ENCODE results near the gene BLOC1S4. TPM values are rescaled to one million over a fixed set of nuclear protein-coding genes. Genes with fewer than 3 reads are reported as not detected.
"Not testable (repeated sequence)": the region's sequence is repeated elsewhere in the genome, so short reads cannot be mapped to it uniquely, and the experiment has no call there.

The BLOC1S4 gene, protein sequence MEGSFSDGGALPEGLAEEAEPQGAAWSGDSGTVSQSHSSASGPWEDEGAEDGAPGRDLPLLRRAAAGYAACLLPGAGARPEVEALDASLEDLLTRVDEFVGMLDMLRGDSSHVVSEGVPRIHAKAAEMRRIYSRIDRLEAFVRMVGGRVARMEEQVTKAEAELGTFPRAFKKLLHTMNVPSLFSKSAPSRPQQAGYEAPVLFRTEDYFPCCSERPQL
- total RNA-seq, result 8.7 TPM
- 10 to 100 TPM in 1 of 8 donors, 1 to 10 TPM in 7; 8.6 to 10.0 (median 9.6) TPM for polyA plus RNA-seq (ENCODE audit: insufficient read depth in 1 of 8, insufficient read length in 8 of 8, low replicate concordance in 1 of 8)
- long read RNA-seq, donor 1, transcript BLOC1S4-201 (1 exons, 1,617 nt), result major isoform, 9 of 9 reads
- long read RNA-seq, donor 1, partial matches to known transcripts, result 0 of 9 reads
- long read RNA-seq, donor 1, other reads (novel, unspliced or antisense), result 0 of 9 reads
- long read RNA-seq, donor 2, partial matches to known transcripts, result 0 of 4 reads
- long read RNA-seq, donor 2, other reads (novel, unspliced or antisense), result 0 of 4 reads
- long read RNA-seq, donor 3, transcript BLOC1S4-201 (1 exons, 1,617 nt), result major isoform, 28 of 28 reads
- long read RNA-seq, donor 3, partial matches to known transcripts, result 0 of 28 reads
- long read RNA-seq, donor 3, other reads (novel, unspliced or antisense), result 0 of 28 reads
- long read RNA-seq, donor 4, transcript BLOC1S4-201 (1 exons, 1,617 nt), result major isoform, 10 of 10 reads
- long read RNA-seq, donor 4, partial matches to known transcripts, result 0 of 10 reads
- long read RNA-seq, donor 4, other reads (novel, unspliced or antisense), result 0 of 10 reads
- long read RNA-seq, donor 5, transcript BLOC1S4-201 (1 exons, 1,617 nt), result major isoform, 33 of 33 reads
- long read RNA-seq, donor 5, partial matches to known transcripts, result 0 of 33 reads
- long read RNA-seq, donor 5, other reads (novel, unspliced or antisense), result 0 of 33 reads
- long read RNA-seq, donor 6, transcript BLOC1S4-201 (1 exons, 1,617 nt), result major isoform, 18 of 18 reads
- long read RNA-seq, donor 6, partial matches to known transcripts, result 0 of 18 reads
- long read RNA-seq, donor 6, other reads (novel, unspliced or antisense), result 0 of 18 reads
- long read RNA-seq, donor 7, transcript BLOC1S4-201 (1 exons, 1,617 nt), result major isoform, 16 of 16 reads
- long read RNA-seq, donor 7, partial matches to known transcripts, result 0 of 16 reads
- long read RNA-seq, donor 7, other reads (novel, unspliced or antisense), result 0 of 16 reads
- long read RNA-seq, donor 8, transcript BLOC1S4-201 (1 exons, 1,617 nt), result major isoform, 24 of 24 reads
- long read RNA-seq, donor 8, partial matches to known transcripts, result 0 of 24 reads
- long read RNA-seq, donor 8, other reads (novel, unspliced or antisense), result 0 of 24 reads
- long read RNA-seq, donor 9, transcript BLOC1S4-201 (1 exons, 1,617 nt), result major isoform, 16 of 16 reads
- long read RNA-seq, donor 9, partial matches to known transcripts, result 0 of 16 reads
- long read RNA-seq, donor 9, other reads (novel, unspliced or antisense), result 0 of 16 reads
- long read RNA-seq, donor 10, transcript BLOC1S4-201 (1 exons, 1,617 nt), result major isoform, 18 of 18 reads
- long read RNA-seq, donor 10, partial matches to known transcripts, result 0 of 18 reads
- long read RNA-seq, donor 10, other reads (novel, unspliced or antisense), result 0 of 18 reads
- long read RNA-seq, donor 11, transcript BLOC1S4-201 (1 exons, 1,617 nt), result major isoform, 15 of 15 reads
- long read RNA-seq, donor 11, partial matches to known transcripts, result 0 of 15 reads
- long read RNA-seq, donor 11, other reads (novel, unspliced or antisense), result 0 of 15 reads

DNA sequence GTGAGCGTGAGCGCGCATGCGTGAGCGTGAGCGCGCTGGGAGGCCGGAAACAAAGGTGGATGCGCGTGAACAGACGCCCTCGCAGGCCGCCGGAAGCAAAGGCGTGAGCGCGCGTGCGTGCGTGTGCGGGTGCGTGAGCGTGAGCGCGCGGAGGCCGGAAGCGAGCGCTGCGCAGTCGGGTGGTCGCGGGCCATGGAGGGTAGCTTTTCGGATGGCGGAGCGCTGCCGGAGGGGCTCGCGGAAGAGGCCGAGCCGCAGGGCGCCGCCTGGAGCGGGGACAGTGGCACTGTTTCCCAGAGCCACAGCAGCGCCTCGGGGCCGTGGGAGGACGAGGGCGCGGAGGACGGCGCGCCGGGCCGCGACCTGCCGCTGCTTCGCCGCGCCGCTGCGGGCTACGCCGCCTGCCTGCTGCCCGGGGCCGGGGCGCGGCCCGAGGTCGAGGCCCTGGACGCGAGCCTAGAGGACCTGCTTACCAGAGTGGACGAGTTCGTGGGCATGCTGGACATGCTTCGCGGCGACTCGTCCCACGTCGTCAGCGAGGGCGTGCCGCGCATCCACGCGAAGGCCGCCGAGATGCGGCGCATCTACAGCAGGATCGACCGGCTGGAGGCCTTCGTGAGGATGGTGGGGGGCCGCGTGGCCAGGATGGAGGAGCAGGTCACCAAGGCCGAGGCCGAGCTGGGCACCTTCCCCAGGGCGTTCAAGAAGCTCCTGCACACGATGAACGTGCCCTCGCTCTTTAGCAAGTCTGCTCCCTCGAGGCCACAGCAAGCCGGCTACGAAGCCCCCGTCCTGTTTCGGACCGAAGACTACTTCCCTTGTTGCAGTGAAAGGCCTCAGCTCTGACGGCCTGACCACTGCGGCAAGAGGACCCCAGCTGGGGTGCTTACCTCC lies at the start of gene BLOC1S4:
TSS of gene BLOC1S4 (plus strand) at position 157 of the 894 bp plus-strand sequence. CDS start at position 193, 36 bp downstream.
- Histone ChIP-seq H3K4me3 (ENCODE audit: low read length) (peak within 1 kb of the TSS; percentile 86), H3K27me3 (ENCODE audit: control insufficient read depth, insufficient read depth, low read length) (peaks cover 9% of the 10 kb centered on the region), H3K36me3 (ENCODE audit: control insufficient read depth, insufficient read depth, low read length) (peaks cover 3% of the 10 kb centered on the region), H3K9me3 (replicated peaks; ENCODE audit: control insufficient read depth, low read depth, low read length) (no peaks in the 10 kb centered on the region), H3K27ac (ENCODE audit: low read length) (peak within 1 kb of the TSS; percentile 88), H3K4me1 (ENCODE audit: control insufficient read depth, insufficient read depth, low read length) (peaks cover 12% of the 10 kb centered on the region)
- peak; percentile 96 for DNase-seq
- WGBS (ENCODE audit: insufficient coverage), result under 1% methylated on average over 107 of the region's 109 CpGs

DNA sequence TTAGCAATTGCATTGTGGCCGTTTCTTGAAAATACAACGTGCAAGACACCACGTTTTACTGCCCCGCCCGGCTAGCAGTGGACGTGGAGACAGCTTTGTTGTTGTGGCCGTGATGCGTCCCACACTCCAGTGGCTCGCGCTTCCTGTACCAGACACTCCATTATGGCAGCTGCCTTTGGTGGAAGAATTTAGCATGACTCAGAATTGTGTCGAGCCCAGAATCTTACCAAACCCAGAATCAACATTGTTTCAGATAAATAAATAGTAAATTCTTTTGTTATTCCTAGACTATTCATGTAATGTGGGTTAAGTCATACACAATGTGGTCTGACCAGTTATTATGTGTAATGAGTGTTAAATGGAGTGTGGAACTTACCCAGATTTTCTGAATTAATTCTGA lies 47.6 kb upstream of the BLOC1S4 start:
- peaks cover 5% of the 10 kb centered on the region for H3K4me1 ChIP-seq (ENCODE audit: control insufficient read depth, insufficient read depth, low read length)
- peaks cover 6% of the 10 kb centered on the region for H3K36me3 ChIP-seq (ENCODE audit: control insufficient read depth, insufficient read depth, low read length)
- H3K9me3 ChIP-seq (replicated peaks; ENCODE audit: control insufficient read depth, low read depth, low read length), result no peaks in the 10 kb centered on the region
- H3K27me3 ChIP-seq (ENCODE audit: control insufficient read depth, insufficient read depth, low read length), result peaks cover 30% of the 10 kb centered on the region
- H3K27ac ChIP-seq (ENCODE audit: low read length), result no peak overlapping the region
- H3K4me3 ChIP-seq (ENCODE audit: low read length), result no peak overlapping the region
- DNase-seq, result no peak
- WGBS (ENCODE audit: insufficient coverage), result 82% methylated on average over 8 of the region's 11 CpGs

DNA sequence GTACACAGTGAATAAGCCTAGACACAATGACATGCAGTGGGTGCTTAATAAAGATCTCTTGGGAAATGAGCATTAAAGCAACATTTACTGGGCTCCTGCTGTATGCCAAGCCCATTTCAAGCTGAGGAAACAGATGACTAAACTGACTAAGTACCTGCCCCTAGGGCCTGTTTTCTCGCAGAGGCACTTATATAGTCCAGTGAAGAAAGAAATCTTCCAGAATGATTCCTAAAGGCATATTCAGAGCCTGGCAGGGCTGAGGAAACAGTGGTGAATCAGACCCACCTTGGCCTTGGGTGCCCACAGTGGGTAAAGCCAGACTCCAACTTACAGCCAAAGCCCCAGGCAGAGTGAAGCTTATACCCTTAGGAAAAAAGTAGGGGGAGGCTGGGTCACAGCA lies 44.3 kb upstream of the BLOC1S4 start:
- WGBS (ENCODE audit: insufficient coverage), result no CpG with 5 or more reads among the region's 1 CpG
- Histone ChIP-seq H3K9me3 (replicated peaks; ENCODE audit: control insufficient read depth, low read depth, low read length) (no peaks in the 10 kb centered on the region), H3K4me1 (ENCODE audit: control insufficient read depth, insufficient read depth, low read length) (peaks cover 18% of the 10 kb centered on the region), H3K27me3 (ENCODE audit: control insufficient read depth, insufficient read depth, low read length) (peaks cover 2% of the 10 kb centered on the region), H3K27ac (ENCODE audit: low read length) (no peak overlapping the region), H3K4me3 (ENCODE audit: low read length) (no peak overlapping the region), H3K36me3 (ENCODE audit: control insufficient read depth, insufficient read depth, low read length) (peaks cover 17% of the 10 kb centered on the region)
- DNase-seq, result no peak

DNA sequence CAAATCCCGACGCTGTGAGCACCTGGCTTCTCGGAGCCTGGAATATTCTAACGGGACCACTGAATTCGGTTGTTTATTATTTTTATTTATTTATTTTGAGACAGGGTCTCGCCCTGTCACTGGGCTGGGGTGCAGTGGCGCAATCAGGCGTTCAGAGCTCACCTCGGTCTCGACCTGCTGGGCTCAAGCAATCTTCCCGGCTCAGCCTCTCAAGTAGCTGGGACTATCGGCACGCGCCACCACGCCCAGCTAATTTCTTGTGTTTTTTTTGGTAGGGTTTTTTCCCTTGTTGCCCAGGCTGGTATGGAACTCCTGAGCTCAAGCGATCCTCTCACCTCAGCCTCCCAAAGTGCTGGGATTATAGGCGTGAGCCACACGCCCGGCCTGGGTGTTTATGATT lies 43.8 kb upstream of the BLOC1S4 start:
- DNase-seq, result no peak
- Histone ChIP-seq H3K4me3 (ENCODE audit: low read length) (no peak overlapping the region), H3K27me3 (ENCODE audit: control insufficient read depth, insufficient read depth, low read length) (peaks cover 2% of the 10 kb centered on the region), H3K27ac (ENCODE audit: low read length) (no peak overlapping the region), H3K9me3 (replicated peaks; ENCODE audit: control insufficient read depth, low read depth, low read length) (no peaks in the 10 kb centered on the region), H3K36me3 (ENCODE audit: control insufficient read depth, insufficient read depth, low read length) (peaks cover 19% of the 10 kb centered on the region), H3K4me1 (ENCODE audit: control insufficient read depth, insufficient read depth, low read length) (peaks cover 20% of the 10 kb centered on the region)
- WGBS (ENCODE audit: insufficient coverage), result 95% methylated on average over 7 of the region's 19 CpGs

DNA sequence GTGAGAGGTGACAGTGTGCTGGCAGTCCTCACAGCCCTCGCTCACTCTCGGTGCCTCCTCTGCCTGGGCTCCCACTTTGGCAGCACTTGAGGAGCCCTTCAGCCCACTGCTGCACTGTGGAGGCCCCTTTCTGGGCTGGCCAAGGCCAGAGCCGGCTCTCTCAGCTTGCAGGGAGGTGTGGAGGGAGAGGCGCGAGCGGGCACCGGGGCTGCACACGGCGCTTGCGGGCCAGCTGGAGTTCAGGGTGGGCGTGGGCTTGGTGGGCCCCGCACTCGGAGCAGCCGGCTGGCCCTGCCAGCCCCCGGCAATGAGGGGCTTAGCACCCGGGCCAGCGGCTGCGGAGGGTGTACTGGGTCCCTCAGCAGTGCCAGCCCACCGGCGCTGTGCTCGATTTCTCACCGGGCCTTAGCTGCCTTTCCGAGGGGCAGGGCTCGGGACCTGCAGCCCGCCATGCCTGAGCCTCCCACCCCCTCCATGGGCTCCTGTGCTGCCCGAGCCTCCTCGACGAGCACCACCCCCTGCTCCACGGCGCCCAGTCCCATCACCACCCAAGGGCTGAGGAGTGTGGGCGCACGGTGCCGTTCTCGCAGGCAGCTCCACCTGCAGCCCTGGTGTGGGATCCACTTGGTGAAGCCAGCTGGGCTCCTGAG lies 43.3 kb upstream of the BLOC1S4 start:
- H3K27ac ChIP-seq (ENCODE audit: low read length); DNase-seq; H3K9me3 ChIP-seq (replicated peaks; ENCODE audit: control insufficient read depth, low read depth, low read length); H3K4me3 ChIP-seq (ENCODE audit: low read length); H3K27me3 ChIP-seq (ENCODE audit: control insufficient read depth, insufficient read depth, low read length): not testable (repeated sequence)
- 93% methylated on average over 12 of the region's 34 CpGs for WGBS (ENCODE audit: insufficient coverage)
- Histone ChIP-seq H3K4me1 (ENCODE audit: control insufficient read depth, insufficient read depth, low read length) (peaks cover 20% of the 10 kb centered on the region), H3K36me3 (ENCODE audit: control insufficient read depth, insufficient read depth, low read length) (peaks cover 19% of the 10 kb centered on the region)

DNA sequence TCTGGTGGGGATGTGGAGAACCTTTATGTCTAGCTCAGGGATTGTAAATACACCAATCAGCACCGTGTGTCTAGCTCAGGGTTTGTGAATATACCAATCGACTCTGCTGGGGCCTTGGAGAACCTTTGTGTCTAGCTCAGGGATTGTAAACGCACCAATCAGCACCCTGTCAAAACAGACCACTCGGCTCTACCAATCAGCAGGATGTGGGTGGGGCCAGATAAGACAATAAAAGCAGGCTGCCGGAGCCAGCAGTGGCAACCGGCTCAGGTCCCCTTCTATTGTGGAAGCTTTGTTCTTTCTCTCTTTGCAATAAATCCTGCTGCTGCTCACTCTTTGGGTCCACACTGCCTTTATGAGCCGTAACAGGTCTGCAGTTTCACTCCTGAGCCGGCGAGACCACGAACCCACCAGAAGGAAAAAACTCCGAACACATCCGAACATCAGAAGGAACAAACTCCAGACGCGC lies 42.7 kb upstream of the BLOC1S4 start:
- 13% methylated on average over 10 of the region's 14 CpGs for WGBS (ENCODE audit: insufficient coverage)
- not testable (repeated sequence) for DNase-seq

DNA sequence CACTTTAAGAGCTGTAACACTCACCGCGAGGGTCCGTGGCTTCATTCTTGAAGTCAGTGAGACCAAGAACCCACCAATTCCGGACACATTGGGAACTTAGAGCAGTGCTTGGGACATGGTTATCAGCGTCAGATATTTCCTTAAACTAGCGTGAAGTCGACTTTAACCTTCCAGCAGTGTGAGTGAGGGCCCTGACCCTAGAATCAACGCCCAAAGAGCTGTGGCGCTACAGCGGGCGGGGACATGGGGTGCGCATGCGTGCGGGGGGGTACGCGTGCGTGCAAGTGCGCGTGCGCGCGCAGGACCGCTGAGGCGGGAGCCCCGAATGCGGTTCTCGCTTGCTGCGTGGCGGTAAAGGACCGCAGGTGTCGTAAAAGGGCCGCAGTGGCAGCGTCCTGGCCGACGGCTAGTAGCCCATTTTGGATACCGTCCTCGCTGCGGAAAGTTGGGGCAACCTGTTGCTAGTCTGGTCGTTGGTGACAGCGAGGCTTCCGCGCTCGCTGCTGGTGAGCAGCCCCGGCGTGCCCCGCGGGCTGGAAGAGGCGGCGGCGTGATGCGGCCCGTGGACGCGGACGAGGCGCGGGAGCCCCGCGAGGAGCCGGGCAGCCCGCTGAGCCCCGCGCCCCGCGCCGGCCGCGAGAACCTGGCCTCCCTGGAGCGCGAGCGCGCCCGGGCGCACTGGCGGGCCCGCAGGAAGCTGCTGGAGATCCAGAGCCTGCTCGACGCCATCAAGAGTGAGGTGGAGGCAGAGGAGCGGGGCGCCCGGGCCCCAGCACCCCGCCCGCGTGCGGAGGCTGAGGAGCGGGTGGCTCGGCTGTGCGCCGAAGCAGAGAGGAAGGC lies 42.1 kb upstream of the BLOC1S4 start:
- DNase-seq, result peak; percentile 98
- Histone ChIP-seq H3K36me3 (ENCODE audit: control insufficient read depth, insufficient read depth, low read length) (peaks cover 23% of the 10 kb centered on the region), H3K27me3 (ENCODE audit: control insufficient read depth, insufficient read depth, low read length) (no peaks in the 10 kb centered on the region), H3K4me1 (ENCODE audit: control insufficient read depth, insufficient read depth, low read length) (peaks cover 20% of the 10 kb centered on the region), H3K27ac (ENCODE audit: low read length) (peak overlapping the region; percentile 91), H3K4me3 (ENCODE audit: low read length) (peak overlapping the region; percentile 54), H3K9me3 (replicated peaks; ENCODE audit: control insufficient read depth, low read depth, low read length) (no peaks in the 10 kb centered on the region)
- under 1% methylated on average over 89 of the region's 89 CpGs for WGBS (ENCODE audit: insufficient coverage)

More for the DNA sequence above, 42.7 kb upstream of the BLOC1S4 start:
- not testable (repeated sequence) for H3K27me3 ChIP-seq (ENCODE audit: control insufficient read depth, insufficient read depth, low read length); H3K9me3 ChIP-seq (replicated peaks; ENCODE audit: control insufficient read depth, low read depth, low read length)
- Histone ChIP-seq H3K36me3 (ENCODE audit: control insufficient read depth, insufficient read depth, low read length) (peaks cover 19% of the 10 kb centered on the region), H3K27ac (ENCODE audit: low read length) (peak overlapping the region; percentile 91), H3K4me3 (ENCODE audit: low read length) (peak overlapping the region; percentile 54), H3K4me1 (ENCODE audit: control insufficient read depth, insufficient read depth, low read length) (peaks cover 20% of the 10 kb centered on the region)
